Activated naive CD8-positive, alpha-beta T cell (primary cell): ENCODE measurements around the gene FICD.
A peak's percentile ranks its signal among the peaks of the same experiment; 100 is the strongest.

Experiments used
- H3K27ac Mint-ChIP-seq: one replicate; pipeline ENCODE4 v1.8.0; 2021; ENCODE audit warnings: mixed read lengths
- H3K27me3 Mint-ChIP-seq: one replicate; pipeline ENCODE4 v1.8.0; 2021; ENCODE audit warnings: mixed read lengths
- H3K36me3 Mint-ChIP-seq: one replicate; pipeline ENCODE4 v1.8.0; 2021; ENCODE audit warnings: mixed read lengths
- H3K4me1 Mint-ChIP-seq: one replicate; pipeline ENCODE4 v1.8.0; 2021; ENCODE audit warnings: low read depth, mixed read lengths
- H3K4me3 Mint-ChIP-seq: one replicate; pipeline ENCODE4 v1.8.0; 2021; ENCODE audit warnings: mild to moderate bottlenecking, mixed read lengths
- H3K9me3 Mint-ChIP-seq: one replicate; pipeline ENCODE4 v1.8.0; 2021; ENCODE audit warnings: low read depth, mixed read lengths

Gene FICD

DNA sequence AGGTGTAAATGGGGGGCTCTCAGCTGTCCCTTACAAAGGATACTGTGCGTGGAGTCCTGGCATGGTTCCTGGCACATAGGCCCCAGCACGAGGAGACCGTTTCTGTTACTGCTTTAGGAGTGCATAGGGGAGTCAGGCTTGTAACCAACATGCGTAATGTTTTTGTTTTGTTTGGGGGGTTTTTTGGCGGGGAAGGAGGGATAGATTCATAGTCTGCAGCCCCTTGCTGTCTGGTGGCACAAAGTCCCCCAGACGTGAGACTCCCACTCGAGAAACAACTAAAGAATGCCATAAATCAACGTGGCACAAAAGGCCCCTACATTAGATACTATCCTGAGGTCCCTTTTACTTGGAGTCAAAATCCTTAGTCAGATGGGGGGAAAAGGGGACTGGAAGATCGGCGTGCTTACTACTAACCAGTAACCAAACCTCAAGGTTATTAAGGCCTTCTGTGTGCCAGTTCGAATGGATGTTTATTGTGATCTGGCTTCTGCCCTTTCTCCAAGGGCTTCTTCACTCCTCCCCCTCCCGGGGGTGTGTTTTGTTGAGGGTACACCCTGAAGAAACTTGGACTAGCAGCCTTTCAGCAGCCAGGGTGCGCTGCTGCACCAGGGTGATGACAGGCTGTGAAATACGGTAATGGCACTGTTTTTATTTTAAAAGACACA is 48.2 kb downstream of the FICD start:
- Mint-ChIP-seq H3K4me1 (peaks cover 57% of the 10 kb centered on the region), H3K36me3 (peaks cover 4% of the 10 kb centered on the region), H3K4me3 (peak overlapping the region; percentile 100), H3K9me3 (no peaks in the 10 kb centered on the region), H3K27ac (peak overlapping the region; percentile 90), H3K27me3 (no peaks in the 10 kb centered on the region)

DNA sequence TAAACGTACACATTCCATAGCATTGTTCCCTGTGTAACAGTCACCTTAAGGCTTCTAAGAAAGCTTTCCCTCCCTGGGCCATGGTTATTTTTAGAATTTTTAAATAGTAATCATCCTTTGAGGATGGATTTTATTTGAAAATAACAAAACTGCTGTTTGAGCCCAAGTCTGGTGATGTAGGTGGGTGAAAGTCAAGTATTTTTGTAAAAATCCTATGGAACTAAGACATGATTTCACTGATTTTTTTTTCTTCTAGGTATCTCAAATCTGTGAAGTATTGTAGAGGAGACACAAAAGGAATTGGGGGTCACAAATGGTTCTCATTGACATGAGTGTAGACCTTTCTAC is 48.7 kb downstream of the FICD start:
- H3K27me3 Mint-ChIP-seq: no peaks in the 10 kb centered on the region
- H3K9me3 Mint-ChIP-seq: no peaks in the 10 kb centered on the region
- peak overlapping the region; percentile 90 for H3K27ac Mint-ChIP-seq
- H3K4me1 Mint-ChIP-seq: peaks cover 59% of the 10 kb centered on the region
- peaks cover 8% of the 10 kb centered on the region for H3K36me3 Mint-ChIP-seq
- H3K4me3 Mint-ChIP-seq: peak overlapping the region; percentile 100

DNA sequence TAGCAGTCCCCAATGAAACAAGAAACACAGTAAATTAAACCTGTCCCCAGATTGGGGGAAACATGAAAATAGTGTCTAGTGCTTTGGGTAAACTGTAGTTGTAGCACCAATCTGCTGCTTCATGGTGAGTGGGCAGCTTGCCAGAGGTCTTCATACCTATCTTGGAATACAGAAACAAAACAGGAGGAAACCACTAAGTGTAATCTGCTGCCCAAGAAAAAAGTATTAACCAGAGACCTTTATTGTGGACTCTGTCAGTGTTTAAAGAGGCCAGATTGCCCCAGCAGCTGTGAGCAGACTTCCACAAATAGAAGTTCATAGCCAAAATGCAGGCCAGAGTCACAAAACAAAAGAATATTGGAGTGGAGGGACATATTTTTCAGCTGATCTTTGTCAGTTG is 49.6 kb downstream of the FICD start:
- peaks cover 61% of the 10 kb centered on the region for H3K4me1 Mint-ChIP-seq
- H3K36me3 Mint-ChIP-seq: peaks cover 10% of the 10 kb centered on the region
- no peak overlapping the region for H3K4me3 Mint-ChIP-seq
- H3K27me3 Mint-ChIP-seq: no peaks in the 10 kb centered on the region
- peak overlapping the region; percentile 41 for H3K27ac Mint-ChIP-seq
- no peaks in the 10 kb centered on the region for H3K9me3 Mint-ChIP-seq

GRCh38 chr12:108565146-108565545 is 50.1 kb downstream of the FICD start:
- Mint-ChIP-seq H3K27me3 (no peaks in the 10 kb centered on the region), H3K4me3 (no peak overlapping the region), H3K4me1 (peaks cover 61% of the 10 kb centered on the region), H3K36me3 (peaks cover 10% of the 10 kb centered on the region), H3K9me3 (no peaks in the 10 kb centered on the region), H3K27ac (peak overlapping the region; percentile 65)

- H3K9me3 Mint-ChIP-seq: no peaks in the 10 kb centered on the region
- H3K4me1 Mint-ChIP-seq: peaks cover 67% of the 10 kb centered on the region
- H3K27ac Mint-ChIP-seq: peak overlapping the region; percentile 65
- H3K36me3 Mint-ChIP-seq: peaks cover 8% of the 10 kb centered on the region
- no peaks in the 10 kb centered on the region for H3K27me3 Mint-ChIP-seq
- peak overlapping the region; percentile 27 for H3K4me3 Mint-ChIP-seq
Measured at GRCh38 chr12:108565976-108566375, 50.9 kb downstream of the FICD start.

GRCh38 chr12:108566452-108566851 is 51.4 kb downstream of the FICD start:
- peaks cover 70% of the 10 kb centered on the region for H3K4me1 Mint-ChIP-seq
- H3K9me3 Mint-ChIP-seq: no peaks in the 10 kb centered on the region
- peak overlapping the region; percentile 27 for H3K4me3 Mint-ChIP-seq
- H3K27ac Mint-ChIP-seq: peak overlapping the region; percentile 83
- H3K27me3 Mint-ChIP-seq: no peaks in the 10 kb centered on the region
- peaks cover 8% of the 10 kb centered on the region for H3K36me3 Mint-ChIP-seq

DNA sequence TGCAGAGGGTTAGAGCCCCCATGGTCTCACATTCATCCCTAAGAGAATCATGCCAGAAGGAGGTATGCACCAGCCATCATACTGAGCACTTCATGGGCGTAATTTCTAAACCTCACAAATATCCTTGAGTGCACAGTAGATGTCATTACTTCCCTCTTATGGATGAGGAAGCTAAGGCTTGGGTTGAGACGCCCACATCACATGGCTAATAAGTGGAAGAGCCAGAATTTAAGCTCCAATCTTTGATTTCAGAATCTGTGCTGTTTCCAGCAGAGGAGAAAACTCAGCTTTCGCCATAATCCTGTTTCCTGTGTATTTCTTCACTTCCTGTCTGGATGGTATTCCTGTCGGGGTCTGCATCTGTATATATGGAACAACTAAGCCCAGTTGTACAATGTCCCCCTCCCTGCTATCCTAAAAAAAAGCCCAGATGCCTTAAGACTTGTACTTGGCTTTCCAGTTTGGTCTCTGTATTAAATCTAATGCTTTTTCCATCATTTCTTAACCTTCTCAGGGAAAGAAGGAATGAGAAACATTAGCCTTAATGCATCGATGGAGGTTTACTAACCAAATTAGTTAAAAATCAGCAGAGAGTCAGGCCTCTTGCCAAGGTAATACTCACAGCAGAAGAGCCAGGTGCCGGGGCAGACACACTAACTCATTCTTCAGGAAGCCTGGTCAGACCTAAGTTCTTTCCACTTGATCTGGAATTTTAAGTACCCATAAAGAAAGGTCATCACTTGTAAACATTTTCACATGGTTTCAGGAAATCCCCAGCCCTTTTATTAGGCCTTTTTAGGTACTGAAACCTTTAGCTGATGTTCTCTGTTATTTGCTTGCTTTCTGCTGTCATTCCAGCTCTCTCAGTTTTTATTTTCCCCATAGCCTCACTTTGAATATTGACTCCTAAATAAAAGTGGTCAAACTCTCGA is 52.6 kb downstream of the FICD start:
- Mint-ChIP-seq H3K27me3 (no peaks in the 10 kb centered on the region), H3K27ac (peak overlapping the region; percentile 94), H3K4me3 (peak overlapping the region; percentile 82), H3K9me3 (no peaks in the 10 kb centered on the region), H3K4me1 (peaks cover 79% of the 10 kb centered on the region), H3K36me3 (peaks cover 8% of the 10 kb centered on the region)

DNA sequence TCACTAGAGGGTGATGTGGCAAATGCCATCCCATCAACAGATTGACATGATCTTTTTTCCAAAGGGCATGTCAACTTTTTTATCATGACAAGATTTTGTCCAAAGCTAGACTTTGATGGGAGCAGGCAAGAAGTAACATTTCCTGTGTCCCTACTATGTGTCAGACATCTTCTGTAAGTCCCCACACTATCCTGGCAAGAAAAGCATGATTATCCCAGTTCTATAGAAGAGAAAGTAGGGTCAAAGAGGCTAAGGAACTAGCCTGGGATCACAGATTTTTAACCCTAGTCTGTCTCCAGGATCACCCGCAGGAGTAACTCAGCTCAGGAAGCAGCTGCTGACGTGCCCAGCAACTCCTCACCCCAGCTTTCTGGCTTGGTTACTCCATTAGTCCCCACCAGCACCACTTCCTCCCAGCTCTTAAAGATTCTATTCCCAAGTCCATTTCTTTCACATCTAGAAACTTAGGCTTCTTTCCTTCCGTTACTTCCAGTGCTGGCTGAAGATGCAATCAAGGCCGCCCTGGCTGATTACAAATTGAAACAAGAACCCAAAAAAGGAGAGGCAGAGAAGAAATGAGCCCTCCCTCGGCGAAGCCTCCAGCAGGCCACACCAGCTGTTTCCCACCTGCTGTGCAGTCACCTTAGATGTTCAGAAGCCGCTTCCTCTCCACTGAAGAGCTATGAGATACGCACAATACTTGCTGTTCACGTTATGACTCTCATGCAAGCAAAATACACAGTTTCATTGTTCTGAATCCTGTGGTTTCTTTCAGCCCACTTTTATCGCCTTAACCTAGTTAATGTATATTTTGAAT is 53.5 kb downstream of the FICD start:
- H3K9me3 Mint-ChIP-seq: no peaks in the 10 kb centered on the region
- H3K27ac Mint-ChIP-seq: peak overlapping the region; percentile 94
- H3K4me3 Mint-ChIP-seq: peak overlapping the region; percentile 82
- H3K4me1 Mint-ChIP-seq: peaks cover 87% of the 10 kb centered on the region
- peaks cover 8% of the 10 kb centered on the region for H3K36me3 Mint-ChIP-seq
- H3K27me3 Mint-ChIP-seq: no peaks in the 10 kb centered on the region
